GM19193 (cell line): ENCODE data around the gene ALOX5AP.

Source experiments
- POLR2A ChIP-seq: IDR thresholded peaks from 4 replicates; pipeline ENCODE4 v1.6.1; 2011; ENCODE audit not compliant: insufficient read depth, insufficient read length; ENCODE audit errors: extremely low read depth

ALOX5AP gene

GRCh38 chr13:30725326-30726085 is 9.8 kb upstream of the ALOX5AP start:
- TF ChIP-seq POLR2A: no peak

- no peak for TF ChIP-seq POLR2A
Observed at GRCh38 chr13:30726192-30726591, 9.2 kb upstream of the ALOX5AP start.

DNA sequence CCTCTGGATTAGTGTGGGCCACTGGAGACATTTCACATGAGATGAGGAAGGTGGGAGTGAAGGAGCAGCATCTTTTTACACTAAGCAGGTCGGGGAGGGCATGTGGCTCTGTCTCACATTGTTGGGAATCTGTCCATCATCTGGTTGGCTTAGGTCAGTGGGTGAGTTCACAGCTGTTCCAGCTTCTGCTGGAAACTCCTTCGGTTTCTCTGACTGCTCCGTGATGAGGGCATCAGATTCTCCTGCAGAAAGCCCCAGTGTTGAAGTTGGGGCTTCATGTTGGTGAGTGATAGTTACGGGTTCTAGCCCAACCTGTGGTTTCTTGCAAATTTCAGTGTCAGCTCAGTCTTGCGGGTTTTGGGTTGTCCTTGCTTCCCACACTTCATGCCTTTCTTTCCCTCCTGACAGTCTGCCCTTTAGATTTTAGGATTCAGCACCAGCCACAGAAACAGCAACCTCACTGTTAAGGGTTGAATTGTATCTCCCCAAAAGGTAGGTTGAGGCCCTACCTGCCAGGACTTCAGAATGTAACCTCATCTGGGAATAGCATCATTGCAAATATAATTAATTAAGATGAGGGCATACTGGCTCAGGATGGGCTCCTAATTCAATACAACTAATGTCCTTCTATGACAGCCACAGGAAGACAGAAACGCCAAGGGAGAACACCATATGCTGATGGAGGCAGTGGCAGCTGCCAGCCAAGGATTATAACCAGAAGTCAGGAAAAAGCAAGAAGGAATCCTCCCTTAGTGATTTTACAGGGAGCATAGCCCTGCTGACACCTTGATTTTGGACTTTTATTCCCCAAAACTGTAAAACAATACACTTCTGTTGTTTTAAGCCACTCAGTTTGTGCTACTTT is 7.6 kb upstream of the ALOX5AP start:
- TF ChIP-seq POLR2A: no peak

GRCh38 chr13:30729801-30730200 is 5.5 kb upstream of the ALOX5AP start:
- TF ChIP-seq POLR2A: no peak

GRCh38 chr13:30730526-30730925 is 4.8 kb upstream of the ALOX5AP start:
- TF ChIP-seq POLR2A: no peak

DNA sequence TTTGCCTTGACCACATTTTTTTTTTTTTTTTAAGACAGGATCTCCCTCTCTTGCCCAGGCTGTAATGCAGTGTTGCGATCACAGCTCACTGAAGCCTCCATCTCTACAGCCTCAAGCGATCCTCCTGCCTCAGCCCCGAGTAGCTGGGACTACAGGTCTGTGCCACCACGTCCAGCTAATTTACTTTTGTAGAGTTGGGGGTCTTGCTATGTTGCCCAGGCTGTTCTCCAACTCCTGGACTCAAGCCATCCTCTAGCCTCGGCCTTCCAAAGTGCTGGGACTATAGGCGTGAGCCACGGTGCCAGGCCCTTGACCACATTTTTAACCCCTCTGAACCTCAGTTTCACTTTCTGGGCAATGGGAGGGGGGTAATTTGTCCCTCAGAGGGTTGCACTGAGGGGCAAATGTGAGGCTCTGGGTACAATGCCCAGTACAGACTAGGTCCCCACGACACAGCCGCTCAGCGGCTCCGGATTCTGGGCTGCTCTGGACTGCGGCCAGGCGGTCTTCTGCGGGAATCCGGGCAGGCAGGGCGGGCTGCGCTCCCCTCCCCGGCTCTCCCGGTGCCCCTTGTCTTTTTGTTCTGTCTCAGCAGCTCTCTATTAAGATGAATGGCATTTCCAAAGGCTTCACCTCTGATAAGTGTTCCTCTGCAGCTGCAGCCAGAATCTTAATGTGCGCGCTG is 3.8 kb upstream of the ALOX5AP start:
- TF ChIP-seq POLR2A: no peak

DNA sequence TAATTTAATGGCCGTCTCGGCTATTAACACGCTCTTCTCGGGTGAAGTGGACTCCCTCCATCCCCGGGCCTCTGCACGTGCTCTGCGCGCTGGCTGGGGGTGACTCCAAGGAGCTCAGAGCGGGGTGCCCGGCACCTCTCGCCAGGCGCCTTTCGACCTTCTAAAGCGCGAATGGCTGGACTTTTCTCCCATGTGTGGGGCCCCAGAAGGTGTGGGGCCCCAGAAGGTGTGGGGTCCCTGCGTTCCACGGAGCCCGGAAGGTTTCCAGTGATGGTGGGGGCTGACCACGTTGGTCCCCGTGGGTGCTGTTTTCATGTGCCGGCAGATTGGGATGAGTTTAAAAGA is 3.3 kb upstream of the ALOX5AP start:
- no peak for TF ChIP-seq POLR2A

DNA sequence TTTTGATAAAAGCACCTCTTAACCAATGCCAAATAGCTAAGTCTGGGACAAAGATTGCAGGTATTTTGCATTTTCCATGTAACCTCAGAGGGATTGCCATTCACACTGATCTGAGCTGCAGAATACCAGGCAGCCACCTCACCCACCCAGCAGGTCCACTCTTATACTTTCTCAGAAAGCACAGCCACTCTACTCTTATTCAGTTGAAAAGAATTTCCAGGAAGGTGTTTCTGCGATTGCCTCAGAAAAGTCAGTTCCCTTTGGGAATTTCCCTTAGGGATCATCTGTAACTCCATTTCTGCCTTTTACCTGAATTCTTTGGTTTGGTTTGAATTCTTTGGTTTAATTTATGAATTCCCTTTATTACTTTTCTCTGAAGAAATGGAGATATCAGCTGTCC is 904 bp upstream of the ALOX5AP start:
- TF ChIP-seq POLR2A: no peak

DNA sequence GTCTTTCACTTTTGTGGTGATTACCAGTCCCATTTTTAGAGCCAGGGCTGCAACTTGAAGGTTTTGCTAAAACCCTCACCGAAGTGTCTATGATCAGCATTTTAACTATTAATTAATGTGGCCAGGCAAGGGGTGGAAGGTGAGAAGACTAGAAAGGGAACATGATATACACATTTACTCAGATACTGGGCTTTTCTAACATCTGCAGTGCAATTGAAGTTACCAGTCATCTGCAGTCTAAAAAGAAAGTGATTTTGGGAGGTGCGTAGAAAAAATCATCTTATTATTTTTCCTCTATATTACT is 481 bp downstream of the ALOX5AP start:
- no peak for TF ChIP-seq POLR2A

GRCh38 chr13:30736461-30737320 is 1.3 kb downstream of the ALOX5AP start:
- TF ChIP-seq POLR2A: no peak

DNA sequence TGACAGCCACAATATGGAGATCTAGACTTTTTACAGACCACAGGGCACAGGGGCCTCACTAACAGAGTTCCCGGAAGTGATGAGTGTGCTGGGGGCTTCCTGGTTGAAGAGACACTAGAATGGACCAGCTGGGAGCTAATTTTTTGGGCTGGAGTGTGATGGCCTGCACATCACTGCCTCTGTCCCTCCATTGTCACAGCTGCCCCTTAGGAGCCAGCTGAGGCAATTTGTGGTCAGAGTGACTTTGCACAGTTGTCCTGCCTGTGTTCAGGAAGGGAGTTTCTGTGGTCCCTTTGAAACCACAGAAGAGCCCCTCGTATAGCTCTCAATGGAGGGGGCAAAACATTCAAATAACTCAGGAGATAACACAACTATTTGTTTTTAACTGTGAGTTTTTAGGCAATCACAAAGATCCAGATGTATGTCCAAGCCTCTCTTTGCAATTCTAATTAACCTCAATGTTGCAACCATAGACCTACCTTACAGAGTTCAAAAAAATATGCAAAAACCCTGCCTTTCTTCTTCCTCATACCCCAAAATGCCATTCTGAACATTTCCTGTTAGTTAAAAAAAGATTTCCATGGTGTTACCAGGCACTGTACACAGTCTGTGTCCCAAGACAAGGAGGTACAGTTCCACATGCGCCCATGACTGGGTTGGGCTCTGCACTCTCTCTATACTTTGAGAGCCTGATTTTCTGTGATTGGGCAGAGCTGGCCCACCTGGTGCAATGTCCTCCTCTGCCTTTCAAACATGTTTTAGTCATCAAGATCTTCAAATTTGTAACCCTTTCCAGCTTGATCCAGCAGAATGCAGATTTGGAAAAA is 2.4 kb downstream of the ALOX5AP start:
- TF ChIP-seq POLR2A: no peak

DNA sequence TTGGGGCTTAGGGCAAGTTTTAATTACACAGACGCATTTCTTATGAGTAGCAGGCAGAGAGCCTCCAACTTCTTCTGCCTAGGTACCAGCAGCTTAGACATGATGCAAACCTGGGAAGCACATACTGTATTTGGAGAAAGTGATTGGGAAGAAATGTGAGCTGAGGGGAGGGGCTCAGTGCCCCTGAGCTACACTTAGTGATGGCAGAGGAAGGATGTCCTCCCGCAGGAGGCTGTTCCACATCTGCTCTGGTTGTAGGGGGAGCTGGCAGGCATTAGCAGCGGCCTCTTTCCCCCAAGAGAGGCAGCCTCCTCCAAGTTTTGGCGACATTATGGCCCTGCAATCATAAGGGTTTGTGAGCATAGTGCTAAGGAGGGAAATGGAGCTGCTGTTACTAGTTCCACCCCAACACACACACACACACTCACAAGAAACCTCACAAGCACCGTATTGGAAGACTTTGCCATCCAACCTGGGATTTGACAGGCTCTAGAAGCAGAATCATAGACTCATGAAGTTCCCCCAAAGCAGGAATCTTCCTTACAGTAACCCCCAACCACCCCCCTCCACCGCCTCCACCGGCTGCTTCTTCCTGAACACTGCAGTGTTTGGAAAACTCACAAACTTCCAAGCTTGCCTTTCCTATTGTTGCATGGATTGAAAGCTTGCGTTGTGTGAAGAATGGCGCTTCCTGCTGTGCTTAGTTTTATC is 3.3 kb downstream of the ALOX5AP start:
- TF ChIP-seq POLR2A: no peak

- TF ChIP-seq POLR2A: no peak
Observed at GRCh38 chr13:30739237-30739528, 3.8 kb downstream of the ALOX5AP start.
